IPS-NIHi7 (cell line): ENCODE results near the gene RPGRIP1.
A peak's percentile ranks its signal among the peaks of the same experiment; 100 is the strongest.
"Not testable (repeated sequence)": the region's sequence is repeated elsewhere in the genome, so short reads cannot be mapped to it uniquely, and the experiment has no call there.

Experiments
- DNase-seq: peaks from one replicate; pipeline ENCODE4 v3.0.0; 2012; ENCODE audit warnings: mixed read lengths; ENCODE audit errors: extremely low spot score

RPGRIP1 gene

DNA sequence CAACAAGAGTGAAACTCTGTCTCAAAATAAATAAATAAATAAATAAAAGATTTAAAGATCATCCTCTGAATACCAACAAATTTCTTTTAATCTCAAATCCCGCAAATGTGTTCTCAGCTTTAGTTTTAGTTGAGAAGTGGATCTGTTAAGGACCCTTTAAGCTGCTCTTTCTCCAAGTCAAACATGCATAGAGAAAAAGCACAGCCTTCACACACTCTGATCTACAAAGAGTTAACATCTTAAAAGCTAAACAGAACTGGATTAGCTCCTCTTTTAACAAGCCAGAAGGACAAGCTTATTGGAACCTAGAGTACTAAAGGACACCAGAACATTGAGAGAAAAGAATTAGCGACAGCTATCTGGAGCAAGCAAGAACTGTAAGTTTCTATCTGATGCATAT lies at the start of gene RPGRIP1:
Gene RPGRIP1 (plus strand): TSS at position 301 of the 400 bp plus-strand sequence. CDS start 7,894 bp downstream, outside the sequence.
- no peak for DNase-seq

DNA sequence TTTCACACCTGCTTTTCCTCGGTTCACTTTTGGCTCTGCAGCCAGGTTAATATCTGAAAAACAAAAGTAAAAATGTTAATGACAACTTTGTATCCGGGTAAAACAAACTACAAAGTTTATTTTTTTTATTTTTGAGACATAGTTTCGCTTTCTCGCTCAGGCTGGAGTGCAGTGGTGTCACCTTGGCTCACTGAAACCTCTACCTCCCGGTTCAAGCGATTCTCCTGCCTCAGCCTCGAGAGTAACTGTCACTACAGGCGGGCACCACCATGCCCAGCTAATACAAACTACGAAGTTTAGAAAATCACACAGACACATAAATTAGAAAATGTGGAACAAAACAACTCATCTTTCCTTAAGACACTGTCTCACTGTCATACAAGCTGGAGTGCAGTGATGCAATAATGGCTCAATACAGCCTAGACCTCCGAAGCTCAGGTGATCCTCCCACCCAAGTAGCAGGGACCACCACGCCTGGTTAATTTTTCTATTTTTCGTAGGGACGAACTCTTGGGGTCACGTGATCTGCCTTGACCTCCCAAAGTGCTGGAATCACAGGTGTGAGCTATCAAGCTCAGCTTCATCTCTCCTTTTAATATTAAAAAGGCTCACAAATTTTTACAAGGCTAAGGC lies 48.7 kb upstream of the RPGRIP1 start:
- DNase-seq = no peak

DNA sequence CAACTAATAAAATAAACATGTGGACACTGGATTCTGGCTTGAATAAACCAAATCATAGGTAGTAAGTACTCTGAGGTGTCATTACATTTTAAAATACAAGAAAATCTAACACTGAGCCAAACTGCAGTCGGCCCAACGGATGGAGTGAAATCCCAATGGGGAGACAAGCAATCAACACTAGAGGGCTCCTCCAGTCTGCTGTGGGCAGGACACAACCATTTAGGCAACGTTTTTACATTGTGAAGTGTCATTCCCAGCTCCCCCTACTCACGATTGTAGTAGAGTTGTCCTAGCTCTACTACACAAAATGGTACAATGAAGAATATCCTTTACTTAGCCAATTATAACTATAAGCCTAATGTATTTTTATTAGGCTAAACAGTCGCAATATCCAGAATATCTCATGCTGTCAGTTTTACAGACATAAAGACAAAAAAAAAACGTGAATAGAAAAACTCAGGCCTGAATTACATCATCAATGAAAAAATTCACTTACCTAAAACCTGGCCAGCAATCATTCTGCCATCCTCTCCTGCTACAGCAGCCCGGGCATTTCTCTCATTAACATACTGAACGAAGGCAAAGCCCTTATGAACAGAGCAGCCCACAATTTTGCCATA lies 46.3 kb upstream of the RPGRIP1 start:
- DNase-seq = peak; percentile 47

DNA sequence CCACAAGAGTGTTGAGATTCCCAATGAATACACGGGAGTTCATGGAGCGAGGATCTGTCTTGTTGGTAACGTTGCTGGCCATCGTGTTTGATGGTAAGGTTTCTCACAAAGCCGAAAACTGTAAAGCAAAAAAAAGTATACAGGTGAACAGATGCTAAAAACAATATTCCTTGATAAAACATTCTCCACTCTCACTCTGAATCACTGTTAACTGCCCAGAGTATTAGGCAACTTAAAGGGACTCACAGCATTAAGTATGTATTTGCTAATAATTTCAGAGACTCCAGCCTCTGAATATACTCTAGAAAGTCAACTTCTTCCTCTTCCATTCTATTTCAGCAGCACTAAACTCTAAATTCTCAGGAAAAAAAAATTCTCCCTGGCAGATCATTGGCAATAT lies 45.8 kb upstream of the RPGRIP1 start:
- no peak for DNase-seq

DNA sequence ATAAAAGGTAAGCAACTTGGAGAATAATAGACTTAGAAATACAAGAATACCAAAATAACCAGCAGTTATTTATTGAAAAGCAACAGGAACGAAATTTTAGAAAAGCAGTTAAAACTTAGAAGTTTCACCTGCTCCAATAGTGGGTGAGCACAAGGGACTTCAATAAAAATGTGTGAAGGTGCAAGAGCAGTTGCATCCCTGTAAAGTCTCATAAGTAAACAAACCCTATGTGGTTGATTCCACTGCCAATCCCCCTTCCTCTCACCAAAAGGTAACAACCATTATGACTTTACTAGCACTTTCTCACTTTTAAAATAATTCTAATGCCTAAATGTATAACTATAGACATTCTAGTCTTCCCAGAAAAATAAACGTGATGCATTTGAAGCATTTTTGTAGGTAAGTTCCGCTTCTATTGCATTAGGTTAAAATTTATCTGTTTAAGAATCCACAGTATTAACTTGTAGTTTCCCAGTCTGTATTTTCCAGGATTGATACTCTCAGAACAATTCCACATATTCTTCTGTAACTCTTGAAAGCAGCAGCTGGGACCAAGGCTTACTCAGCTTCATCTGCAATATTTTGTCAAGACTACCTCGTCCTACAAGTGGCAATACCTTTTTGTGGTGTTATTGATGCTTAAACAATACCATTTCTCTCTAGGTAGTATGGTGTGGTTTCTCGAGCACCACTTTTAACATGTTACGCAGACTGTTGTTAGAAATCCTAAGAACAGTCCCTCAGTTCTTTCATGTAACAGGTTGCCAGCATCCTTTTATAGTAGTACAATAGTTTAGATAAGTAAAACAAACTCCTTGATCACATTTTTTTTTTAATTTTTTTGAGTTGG lies 42.7 kb upstream of the RPGRIP1 start:
- DNase-seq = no peak

DNA sequence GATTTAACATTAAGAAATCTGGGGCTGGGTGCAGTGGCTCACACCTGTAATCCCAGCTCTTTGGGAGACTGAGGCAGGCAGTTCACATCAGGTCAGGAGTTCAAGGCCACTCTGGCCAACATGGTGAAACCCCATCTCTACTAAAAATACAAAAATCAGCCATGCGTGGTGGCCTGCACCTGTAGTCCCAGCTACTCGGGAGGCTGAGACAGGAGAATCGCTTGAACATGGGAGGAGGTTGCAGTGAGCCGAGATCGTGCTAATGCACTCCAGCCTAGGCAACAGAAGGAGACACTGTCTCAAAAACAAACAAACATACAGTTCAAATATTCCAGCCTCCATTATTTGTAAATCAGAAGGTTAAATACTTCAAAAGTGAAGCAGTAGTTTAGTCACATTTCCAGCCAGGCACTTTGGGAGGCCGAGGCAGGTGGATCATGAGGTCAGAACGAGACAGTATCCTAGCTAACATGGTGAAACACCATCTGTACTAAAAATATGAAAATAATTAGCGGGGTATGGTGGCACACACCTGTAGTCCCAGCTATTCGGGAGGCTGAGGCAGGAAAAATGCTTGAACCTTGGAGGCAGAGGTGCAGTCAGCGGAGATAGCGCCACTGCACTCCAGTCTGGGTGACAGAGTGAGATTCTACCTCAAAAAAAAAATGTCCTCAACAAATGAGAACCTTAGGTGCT lies 40.9 kb upstream of the RPGRIP1 start:
- DNase-seq = no peak

DNA sequence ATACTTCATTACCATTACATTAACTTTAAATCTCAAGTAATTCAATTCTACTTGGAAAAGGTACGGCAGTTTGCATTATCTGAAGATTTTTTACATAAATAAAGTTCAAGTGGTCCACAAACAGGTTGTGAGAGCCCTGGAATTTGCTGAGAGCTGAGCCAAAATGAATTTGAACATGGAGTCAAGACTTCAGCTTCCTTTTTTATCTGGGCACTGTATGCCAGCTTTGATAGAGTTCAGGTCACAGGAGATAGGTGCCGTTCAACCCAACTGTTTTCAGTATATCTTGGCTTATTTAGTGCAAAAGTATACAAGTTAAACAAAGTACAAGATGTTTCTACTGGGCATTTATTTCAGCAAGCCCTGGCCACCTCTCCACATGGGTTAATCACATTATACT lies 39.5 kb upstream of the RPGRIP1 start:
- DNase-seq = no peak

DNA sequence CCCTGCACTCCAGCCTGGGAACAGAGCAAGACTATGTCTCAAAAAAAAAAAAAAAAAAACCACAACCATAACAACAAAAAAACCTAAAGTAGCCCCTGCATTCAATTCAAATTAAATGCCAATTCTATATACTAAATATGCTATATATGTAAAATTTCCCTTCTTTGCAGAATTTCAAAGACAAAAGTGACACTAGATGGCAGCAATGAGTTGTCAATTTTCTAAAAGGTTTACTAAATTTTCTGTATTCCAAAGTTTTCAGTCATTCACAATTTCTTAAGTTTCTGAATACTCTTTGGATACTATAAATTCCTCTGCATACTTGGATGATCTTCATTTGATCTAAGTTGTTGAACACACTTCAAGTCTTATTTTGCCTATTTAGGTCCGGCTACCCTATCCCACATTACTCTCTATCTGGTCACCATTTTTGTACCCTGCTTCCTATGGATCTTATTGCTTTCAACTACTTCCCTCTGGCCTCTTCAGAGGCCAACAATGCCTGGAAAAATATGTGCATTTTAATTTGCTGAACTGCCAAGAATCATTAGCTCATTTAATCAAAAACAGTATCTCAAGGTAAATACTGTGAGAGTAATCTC lies 38.6 kb upstream of the RPGRIP1 start:
- no peak for DNase-seq

DNA sequence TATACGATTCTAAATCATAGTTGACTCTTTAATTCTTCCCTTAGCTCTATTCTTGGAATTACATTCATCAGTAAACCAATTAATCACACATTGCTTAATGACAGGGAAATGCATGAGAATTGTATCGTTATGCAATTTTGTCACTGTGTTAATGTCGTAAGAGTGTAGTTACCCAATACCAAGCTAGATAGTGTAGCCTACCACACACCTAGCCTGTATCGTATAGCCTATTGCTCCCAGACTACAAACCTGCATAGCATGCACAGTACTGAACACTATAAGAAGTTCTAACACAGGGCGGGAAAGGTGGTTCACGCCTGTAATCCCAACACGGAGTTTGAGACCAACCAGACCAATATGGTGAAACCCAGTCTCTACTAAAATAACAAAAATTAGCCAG lies 35.3 kb upstream of the RPGRIP1 start:
- no peak for DNase-seq

DNA sequence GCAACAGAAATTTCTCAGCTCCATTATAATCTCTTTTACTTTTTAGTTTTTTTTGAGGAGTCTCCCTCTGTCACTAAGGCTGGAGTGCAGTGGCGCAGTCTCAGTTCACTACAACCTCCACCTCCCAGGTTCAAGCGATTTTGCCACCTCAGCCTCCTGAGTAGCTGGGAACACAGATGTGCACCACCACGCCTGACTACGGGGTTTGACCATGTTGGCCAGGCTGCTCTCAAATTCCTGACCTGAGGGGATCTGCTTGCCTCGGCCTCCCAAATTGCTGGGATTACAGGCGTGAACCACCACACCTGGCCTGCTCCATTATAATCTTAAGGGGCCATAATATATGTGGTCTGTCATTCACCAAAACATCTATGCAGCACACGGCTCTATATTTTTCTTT lies 34.1 kb upstream of the RPGRIP1 start:
- no peak for DNase-seq

DNA sequence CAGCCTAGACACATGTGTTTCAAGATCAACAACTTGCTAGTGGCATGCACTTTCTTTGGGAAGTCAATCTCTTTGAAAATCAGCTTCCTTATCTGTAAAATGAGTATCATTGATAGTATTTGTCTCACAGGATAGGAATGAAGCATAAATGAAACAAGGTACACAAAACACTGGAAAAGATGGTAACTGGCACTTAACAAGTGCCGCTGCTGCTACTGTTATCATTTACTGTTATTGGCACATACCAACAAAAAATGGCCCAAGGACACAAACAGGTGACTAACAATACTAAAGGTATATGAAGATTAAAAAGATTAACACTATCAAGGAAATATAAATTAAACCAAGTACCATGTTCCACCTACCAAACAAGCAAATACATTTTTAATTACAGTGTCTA lies 31.5 kb upstream of the RPGRIP1 start:
- DNase-seq = no peak

DNA sequence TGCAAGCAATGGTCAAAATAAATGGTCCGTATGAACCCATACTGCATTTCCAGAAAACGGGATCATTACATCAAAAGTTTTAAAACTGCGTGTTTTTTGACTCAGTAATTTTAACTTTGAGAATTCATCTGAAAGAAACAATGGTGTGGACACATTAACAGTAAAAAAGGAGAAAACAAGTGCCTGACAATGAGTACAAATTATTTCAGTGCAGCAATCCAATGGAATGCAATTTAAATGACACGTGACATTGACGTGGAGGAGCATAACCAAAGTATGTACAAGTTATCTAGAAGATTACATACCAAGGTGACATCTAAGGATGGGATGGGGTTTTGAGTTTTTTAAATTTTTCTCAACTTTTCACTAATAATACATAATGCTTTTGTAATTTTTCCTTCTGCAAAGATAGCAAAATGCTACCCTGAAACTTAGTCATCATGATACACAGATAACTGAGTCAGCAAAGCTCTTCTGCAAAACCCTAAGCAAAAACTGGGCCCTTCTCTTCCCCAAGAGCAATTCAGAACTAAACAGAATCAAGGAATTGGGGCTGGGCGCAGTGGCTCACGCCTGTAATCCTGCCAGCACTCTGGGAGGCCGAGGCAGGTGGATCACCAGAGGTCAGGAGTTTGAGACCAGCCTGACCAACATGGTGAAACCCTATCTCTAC lies 31.0 kb upstream of the RPGRIP1 start:
- no peak for DNase-seq

DNA sequence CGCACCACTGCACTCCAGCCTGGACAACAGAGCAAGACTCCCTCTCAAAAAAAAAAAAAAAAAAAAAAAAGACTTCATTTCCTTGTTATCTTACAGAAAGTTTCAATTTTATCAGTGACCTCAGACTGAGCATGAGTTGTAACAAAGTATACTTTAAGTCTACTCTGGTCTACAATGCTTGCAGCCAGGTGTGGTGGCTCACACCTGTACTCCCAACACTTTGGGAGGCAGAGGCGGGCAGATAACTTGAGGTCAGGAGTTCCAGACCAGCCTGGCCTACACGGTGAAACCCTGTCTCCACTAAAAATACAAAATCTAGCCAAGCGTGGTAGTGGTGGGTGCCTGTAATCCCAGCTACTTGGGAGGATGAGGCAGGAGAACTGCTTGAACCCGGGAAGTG lies 28.7 kb upstream of the RPGRIP1 start:
- DNase-seq = no peak

DNA sequence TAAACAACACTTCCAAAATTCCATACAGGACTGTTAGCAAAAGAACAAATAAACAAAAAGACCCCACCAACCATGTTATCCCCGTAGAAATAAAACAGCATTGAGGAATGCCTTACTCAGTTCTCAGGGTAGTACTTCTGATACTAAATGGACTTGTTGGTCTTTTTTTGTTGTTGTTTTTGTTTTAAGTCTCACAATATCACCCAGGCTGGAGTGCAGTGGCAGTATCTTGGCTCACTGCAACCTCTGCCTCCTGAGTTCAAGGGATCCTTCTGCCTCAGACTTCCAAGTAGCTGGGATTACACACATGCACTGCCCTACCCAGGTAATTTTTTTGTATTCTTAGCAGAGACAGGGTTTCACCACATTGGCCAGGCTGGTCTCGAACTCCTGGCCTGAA lies 27.7 kb upstream of the RPGRIP1 start:
- no peak for DNase-seq

DNA sequence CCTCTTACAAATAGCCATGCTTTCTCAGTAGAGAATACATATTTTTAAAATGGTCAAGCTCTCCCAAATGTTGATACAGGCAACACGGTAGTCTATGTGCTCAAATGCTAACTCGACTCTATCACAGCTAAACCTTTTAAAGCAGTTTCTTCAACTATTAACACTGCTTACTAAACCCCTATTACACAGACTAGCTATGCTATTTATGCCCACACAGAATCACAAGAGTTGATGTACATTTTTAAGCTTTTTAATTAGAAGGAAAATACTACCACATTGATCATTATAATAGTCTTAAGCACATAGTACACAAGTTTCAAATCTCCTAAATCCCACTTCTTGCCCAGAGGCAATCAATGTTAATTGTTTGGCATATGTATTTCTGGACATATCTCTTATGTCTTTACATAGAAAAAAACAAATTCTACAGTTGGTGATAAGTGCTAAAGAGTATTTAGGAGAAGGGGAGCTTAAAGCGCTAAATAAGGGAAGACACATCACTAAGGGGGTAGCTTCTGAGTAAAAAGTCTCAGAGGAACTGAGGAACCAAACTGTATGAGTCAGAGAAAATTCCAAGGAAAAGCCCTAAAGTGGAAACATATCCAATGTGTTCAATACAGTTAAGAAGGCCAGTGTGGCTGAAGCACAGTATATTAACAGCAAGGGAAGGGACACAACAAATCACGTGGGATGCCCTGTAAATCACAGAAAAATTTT lies 24.3 kb upstream of the RPGRIP1 start:
- no peak for DNase-seq

DNA sequence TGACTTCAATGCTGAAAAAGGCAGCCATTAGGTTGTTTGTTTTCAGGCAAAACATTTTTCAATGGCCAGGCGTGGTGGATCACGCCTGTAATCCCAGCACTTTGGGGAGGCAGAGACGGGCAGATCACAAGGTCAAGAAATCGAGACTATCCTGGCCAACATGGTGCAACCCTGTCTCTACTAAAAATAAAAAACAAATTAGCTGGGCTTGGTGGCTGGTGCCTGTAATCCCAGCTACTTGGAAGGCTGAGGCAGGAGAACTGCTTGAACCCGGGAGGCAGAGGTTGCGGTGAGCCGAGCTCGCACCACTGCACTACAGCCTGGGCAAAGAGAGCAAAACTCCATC lies 23.8 kb upstream of the RPGRIP1 start:
- not testable (repeated sequence) for DNase-seq

DNA sequence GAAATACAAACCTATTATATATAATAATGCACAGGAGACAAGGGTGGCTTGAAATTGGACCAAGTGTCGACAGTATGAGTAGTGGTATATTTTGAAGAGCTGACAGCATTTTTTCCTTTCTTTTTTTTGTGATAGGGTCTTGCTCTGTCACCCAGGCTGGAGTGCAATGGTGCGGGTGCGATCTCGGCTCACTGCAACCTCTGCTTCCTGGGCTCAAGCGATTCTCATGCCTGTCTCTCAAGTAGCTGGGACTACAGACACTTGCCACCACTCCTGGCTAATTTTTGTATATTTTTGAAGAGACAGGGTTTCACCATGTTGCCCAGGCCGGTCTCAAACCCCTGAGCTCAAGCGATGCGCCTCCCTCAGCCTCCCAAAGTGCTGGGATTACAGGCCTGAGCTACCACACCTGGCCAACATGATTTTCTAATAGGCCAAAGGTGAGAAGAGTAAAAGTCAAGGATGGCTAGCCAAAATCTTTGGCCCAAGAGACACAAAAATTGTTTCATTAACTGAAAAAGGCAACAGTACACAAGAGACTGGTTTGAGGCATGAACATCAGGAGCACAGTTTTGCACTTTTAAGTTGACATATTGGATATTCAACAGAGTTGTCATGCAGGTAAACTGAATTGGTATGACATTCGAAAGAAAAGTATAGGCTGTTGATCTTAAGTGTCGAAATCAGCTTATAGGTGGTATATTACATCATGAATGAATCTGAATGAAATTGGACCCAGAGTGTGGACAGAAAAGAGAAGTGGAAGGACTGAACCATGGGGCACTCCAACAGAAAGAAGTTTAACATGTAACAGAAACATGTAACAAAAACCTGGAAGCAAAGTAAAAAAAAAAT lies 23.1 kb upstream of the RPGRIP1 start:
- DNase-seq = no peak

DNA sequence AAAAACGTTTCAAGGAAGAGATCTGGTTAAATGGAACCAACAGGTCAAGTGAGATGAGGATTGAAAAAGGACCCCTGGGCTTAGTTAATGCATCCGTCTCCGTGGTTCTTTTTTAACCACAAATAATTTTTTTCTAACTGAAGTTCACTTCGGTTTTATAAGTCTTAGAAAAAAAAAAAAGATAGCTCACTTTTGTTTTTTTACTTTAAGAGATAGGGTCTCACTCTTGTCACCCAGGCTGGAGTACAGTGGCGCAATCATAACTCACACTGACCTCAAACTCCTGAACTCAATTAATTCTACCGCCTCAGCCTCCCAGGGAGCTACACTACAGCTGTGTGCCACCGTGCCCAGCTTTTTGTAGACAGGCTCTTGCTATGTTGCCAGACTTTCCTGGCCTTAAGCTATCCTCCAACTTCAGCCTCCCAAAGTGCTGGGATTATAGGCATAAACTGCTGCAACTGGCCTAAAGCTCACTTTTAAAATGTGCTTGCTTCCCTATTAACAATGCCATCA lies 22.4 kb upstream of the RPGRIP1 start:
- no peak for DNase-seq

DNA sequence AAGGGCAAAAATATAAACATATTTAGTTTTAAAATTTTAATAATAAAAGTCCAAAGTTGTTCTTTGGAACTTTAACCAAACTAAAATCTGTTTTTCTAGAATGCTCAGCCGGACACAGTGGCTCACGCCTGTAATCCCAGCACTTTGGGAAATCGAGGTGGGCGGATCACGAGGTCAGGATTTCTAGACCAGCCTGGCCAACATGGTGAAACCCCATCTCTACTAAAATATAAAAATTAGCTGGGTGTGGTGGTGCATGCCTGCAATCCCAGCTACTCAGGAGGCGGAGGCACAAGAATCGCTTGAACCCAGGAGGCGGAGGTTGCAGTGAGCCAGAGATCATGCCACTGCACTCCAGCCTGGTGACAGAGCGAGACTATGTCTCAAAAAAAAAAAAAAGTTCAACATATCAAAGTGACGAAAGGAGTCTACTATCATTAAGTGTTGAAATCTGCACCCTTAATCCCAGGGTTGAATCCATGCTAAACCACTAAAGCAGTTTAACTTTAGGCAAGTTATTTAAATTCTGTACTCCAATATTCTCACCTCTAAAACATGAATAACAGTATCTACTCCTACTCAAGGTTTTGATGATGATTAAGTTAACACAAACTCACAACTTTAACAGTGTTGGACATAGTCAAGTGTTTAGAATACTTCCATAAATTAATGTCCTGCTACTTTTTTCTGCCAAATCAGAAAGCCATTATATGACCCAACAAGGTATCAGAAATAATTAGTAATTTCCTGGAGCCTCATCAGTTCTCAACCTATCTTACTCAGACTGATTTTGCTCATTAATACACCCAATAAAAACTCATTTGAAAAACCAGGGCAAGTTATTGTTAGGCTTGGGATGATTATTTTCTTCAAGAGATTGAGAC lies 21.6 kb upstream of the RPGRIP1 start:
- DNase-seq = no peak
